A673 (cell line): ENCODE measurements around the gene LRP1B.

ENCODE experiments used
- EZH2 ChIP-seq: fragments of 200-600 bp; sonication (generic); IDR thresholded peaks from 2 replicates; pipeline ENCODE4 v1.6.1; 2017; ENCODE audit warnings: borderline replicate concordance, low read depth, mild to moderate bottlenecking, mixed read lengths, antibody characterized with exemption, low read length; ENCODE audit not compliant: poor library complexity, severe bottlenecking
- TF ChIP-seq, protein P1 (sequence below): fragments of 300-800, 200-600 bp; sonication (generic); conservative IDR thresholded peaks from 2 replicates; pipeline ENCODE4 v1.5.1; 2017; ENCODE audit warnings: low read depth, mild to moderate bottlenecking, antibody characterized with exemption, low read length, moderate library complexity, mixed read lengths

DNA sequence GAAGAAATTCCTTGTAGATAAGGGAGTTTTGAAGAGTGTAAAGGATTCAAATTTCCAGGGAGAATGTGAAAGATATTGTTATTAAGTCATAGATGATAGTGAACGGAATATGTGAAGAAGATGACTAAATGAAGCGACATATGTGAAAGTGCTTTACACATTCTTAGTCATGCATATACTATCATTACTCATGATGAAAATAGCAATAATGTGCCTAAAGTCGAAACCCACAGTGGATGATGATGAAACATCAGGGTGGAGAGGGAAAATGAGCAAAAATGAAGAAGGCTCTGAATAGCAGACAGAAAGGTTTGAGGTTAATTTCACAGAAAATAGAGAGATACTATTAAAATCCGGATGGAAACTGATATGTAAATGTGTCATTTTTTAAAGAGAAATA lies 1237.1 kb downstream of the LRP1B start:
- TF ChIP-seq, protein P1, sequence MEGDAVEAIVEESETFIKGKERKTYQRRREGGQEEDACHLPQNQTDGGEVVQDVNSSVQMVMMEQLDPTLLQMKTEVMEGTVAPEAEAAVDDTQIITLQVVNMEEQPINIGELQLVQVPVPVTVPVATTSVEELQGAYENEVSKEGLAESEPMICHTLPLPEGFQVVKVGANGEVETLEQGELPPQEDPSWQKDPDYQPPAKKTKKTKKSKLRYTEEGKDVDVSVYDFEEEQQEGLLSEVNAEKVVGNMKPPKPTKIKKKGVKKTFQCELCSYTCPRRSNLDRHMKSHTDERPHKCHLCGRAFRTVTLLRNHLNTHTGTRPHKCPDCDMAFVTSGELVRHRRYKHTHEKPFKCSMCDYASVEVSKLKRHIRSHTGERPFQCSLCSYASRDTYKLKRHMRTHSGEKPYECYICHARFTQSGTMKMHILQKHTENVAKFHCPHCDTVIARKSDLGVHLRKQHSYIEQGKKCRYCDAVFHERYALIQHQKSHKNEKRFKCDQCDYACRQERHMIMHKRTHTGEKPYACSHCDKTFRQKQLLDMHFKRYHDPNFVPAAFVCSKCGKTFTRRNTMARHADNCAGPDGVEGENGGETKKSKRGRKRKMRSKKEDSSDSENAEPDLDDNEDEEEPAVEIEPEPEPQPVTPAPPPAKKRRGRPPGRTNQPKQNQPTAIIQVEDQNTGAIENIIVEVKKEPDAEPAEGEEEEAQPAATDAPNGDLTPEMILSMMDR: no peak
- no peak for TF ChIP-seq EZH2
